ENCODE results near the gene UQCR10.

DNA sequence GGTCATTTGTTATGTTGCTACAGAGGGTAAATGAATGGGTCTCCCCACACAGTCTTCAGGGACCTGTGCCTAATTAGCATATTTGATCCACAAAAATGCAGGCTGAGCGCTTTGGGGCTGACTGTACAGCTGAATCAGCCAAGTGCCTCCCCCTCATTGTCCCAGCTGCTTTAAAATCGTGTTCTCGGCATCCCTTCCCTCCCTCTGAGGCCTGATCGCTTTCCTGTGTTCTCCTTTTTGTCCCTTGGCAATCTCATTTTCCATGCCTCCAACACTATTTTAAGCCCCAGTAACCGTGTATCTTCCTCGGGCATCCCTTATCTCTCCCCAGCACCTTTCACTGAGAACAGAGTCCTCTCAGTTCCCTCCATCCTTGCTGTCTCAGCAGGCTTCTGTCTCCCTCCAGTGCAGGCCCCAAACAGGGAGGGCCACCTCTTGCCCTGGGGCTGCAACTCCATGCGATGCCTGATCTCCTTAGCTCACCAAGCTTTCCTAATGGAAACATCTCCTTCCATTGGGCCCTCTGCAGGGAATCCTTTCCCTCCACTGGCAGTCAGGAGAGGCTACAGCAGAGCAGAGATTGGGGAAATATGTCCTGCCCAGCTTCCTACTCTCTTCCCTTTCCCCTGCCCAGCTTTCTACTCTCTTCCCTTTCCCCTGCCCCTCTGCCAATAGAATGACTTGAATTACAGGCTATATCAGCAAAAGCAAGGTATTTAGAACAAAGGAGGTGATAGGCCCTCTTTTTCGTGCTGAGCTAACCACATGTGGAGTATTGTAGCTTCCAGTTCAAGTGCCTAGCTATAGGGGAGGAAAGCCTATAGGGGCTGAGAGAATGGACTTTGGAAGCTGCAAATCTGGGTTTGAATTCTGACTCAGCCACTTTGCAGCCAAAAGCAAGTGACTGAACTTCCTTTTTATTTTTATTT is 13.8 kb downstream of the UQCR10 start:
- TF ChIP-seq MYC (IDR thresholded peaks at IDR 0.05; ENCODE audit: borderline replicate concordance, low read length) (no peak), MAZ (IDR thresholded peaks at IDR 0.05; ENCODE audit: borderline replicate concordance, low read depth, low read length) (no peak), POLR2A (IDR thresholded peaks at IDR 0.05; ENCODE audit: low read length) (no peak), EP300 (IDR thresholded peaks at IDR 0.05) (no peak), HOXB13 (CRISPR knock-in tag; IDR thresholded peaks at IDR 0.05; ENCODE audit: low read depth) (no peak), POLR2AphosphoS2 (conservative IDR thresholded peaks at IDR 0.05; ENCODE audit: low read length) (no peak)
- TF ChIP-seq, protein P1, sequence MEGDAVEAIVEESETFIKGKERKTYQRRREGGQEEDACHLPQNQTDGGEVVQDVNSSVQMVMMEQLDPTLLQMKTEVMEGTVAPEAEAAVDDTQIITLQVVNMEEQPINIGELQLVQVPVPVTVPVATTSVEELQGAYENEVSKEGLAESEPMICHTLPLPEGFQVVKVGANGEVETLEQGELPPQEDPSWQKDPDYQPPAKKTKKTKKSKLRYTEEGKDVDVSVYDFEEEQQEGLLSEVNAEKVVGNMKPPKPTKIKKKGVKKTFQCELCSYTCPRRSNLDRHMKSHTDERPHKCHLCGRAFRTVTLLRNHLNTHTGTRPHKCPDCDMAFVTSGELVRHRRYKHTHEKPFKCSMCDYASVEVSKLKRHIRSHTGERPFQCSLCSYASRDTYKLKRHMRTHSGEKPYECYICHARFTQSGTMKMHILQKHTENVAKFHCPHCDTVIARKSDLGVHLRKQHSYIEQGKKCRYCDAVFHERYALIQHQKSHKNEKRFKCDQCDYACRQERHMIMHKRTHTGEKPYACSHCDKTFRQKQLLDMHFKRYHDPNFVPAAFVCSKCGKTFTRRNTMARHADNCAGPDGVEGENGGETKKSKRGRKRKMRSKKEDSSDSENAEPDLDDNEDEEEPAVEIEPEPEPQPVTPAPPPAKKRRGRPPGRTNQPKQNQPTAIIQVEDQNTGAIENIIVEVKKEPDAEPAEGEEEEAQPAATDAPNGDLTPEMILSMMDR (IDR thresholded peaks at IDR 0.05) = no peak
- TF ChIP-seq, protein P2, sequence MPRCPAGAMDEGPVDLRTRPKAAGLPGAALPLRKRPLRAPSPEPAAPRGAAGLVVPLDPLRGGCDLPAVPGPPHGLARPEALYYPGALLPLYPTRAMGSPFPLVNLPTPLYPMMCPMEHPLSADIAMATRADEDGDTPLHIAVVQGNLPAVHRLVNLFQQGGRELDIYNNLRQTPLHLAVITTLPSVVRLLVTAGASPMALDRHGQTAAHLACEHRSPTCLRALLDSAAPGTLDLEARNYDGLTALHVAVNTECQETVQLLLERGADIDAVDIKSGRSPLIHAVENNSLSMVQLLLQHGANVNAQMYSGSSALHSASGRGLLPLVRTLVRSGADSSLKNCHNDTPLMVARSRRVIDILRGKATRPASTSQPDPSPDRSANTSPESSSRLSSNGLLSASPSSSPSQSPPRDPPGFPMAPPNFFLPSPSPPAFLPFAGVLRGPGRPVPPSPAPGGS (IDR thresholded peaks at IDR 0.05) = no peak
- TF ChIP-seq, protein P3, sequence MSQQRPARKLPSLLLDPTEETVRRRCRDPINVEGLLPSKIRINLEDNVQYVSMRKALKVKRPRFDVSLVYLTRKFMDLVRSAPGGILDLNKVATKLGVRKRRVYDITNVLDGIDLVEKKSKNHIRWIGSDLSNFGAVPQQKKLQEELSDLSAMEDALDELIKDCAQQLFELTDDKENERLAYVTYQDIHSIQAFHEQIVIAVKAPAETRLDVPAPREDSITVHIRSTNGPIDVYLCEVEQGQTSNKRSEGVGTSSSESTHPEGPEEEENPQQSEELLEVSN (IDR thresholded peaks at IDR 0.05; ENCODE audit: borderline replicate concordance, low read depth) = no peak
- TF ChIP-seq, protein P4, sequence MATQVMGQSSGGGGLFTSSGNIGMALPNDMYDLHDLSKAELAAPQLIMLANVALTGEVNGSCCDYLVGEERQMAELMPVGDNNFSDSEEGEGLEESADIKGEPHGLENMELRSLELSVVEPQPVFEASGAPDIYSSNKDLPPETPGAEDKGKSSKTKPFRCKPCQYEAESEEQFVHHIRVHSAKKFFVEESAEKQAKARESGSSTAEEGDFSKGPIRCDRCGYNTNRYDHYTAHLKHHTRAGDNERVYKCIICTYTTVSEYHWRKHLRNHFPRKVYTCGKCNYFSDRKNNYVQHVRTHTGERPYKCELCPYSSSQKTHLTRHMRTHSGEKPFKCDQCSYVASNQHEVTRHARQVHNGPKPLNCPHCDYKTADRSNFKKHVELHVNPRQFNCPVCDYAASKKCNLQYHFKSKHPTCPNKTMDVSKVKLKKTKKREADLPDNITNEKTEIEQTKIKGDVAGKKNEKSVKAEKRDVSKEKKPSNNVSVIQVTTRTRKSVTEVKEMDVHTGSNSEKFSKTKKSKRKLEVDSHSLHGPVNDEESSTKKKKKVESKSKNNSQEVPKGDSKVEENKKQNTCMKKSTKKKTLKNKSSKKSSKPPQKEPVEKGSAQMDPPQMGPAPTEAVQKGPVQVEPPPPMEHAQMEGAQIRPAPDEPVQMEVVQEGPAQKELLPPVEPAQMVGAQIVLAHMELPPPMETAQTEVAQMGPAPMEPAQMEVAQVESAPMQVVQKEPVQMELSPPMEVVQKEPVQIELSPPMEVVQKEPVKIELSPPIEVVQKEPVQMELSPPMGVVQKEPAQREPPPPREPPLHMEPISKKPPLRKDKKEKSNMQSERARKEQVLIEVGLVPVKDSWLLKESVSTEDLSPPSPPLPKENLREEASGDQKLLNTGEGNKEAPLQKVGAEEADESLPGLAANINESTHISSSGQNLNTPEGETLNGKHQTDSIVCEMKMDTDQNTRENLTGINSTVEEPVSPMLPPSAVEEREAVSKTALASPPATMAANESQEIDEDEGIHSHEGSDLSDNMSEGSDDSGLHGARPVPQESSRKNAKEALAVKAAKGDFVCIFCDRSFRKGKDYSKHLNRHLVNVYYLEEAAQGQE (IDR thresholded peaks at IDR 0.05) = no peak
